ENCODE data around the gene PRKCE. TPM values are rescaled to one million over a fixed set of nuclear protein-coding genes. Genes with fewer than 3 reads are reported as not detected.

The PRKCE gene
- total and polyA plus RNA-seq, 11 donors, result 4.1 to 22.3 (median 16.2) TPM

DNA sequence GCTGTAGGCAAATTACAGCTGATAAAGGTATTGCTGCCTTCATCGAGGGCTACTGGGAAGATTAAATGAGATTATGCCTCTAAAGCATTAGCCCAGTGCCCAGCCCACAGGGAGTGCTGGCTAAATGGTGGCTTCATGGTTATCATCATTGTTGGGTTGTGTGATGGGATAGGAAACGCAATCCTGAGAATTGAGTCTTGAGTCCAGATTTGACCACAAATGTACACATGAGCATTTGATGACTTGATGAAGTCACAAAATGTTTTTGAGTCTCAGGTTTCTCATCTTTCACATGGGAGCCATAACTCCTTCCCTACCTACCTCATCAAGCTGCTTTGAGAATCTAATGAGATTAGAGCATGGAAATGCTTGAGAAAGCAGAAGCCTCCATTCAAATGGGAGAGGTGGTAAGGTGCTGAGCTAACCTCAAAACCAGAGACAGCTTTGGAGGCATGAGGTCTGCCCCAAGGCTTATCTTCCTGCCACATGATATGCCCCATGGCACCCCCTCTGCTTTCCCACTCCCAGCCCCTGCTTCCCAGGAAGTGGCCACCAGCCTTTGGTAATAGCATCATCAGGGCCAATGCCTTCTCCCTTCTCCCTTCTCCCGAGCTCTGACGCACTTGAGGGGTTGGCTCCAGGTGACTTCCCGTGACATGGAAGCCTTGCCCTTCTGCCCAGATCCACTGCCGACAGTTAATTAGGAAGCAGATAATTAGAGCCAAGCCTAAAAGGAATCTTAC lies 496.3 kb downstream of the PRKCE start:
- Histone ChIP-seq H3K4me1 (peaks cover 0 to 35% (median 11%) of the 10 kb centered on the region in 12 donors), H3K27ac (no peak overlapping the region), H3K27me3 (no peaks in the 10 kb centered on the region), H3K36me3 (peaks cover 0 to 15% (median 2%) of the 10 kb centered on the region in 9 donors), H3K4me3 (no peak overlapping the region), H3K9me3 (no peaks in the 10 kb centered on the region)
- intact Hi-C loops (cut with DNase I), result no loop called here
- ATAC-seq (no peak), DNase-seq (no peak)
- TF ChIP-seq POLR2A (IDR thresholded peaks at IDR 0.05), result no peak
- TF ChIP-seq, protein P1, sequence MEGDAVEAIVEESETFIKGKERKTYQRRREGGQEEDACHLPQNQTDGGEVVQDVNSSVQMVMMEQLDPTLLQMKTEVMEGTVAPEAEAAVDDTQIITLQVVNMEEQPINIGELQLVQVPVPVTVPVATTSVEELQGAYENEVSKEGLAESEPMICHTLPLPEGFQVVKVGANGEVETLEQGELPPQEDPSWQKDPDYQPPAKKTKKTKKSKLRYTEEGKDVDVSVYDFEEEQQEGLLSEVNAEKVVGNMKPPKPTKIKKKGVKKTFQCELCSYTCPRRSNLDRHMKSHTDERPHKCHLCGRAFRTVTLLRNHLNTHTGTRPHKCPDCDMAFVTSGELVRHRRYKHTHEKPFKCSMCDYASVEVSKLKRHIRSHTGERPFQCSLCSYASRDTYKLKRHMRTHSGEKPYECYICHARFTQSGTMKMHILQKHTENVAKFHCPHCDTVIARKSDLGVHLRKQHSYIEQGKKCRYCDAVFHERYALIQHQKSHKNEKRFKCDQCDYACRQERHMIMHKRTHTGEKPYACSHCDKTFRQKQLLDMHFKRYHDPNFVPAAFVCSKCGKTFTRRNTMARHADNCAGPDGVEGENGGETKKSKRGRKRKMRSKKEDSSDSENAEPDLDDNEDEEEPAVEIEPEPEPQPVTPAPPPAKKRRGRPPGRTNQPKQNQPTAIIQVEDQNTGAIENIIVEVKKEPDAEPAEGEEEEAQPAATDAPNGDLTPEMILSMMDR (IDR thresholded peaks at IDR 0.05), result no peak
- 93 to 100% (median 98%) methylated on average over 6 of the region's 6 CpGs for WGBS, 4 donors

DNA sequence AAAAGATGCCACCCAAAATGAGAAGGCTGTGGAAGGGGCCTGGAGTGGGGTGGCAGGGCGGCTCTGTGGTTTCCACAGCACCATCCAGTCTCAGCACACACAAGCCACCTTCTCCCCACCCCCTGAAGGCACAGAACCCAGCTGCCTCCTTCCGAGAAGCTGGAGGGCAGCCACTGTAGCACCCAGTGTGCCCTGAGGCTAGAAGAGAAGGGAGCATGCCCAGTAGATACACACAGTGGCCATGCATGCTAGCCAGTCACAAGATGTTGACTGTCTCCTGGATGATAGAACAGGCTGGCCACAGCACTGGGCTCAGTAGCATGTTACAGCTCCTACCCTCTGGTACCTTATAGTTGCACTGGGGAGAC lies 496.9 kb downstream of the PRKCE start:
- 98 to 100% (median 99%) methylated on average over 1 to 2 of the region's 2 CpGs for WGBS, 4 donors
- Histone ChIP-seq H3K4me3 (no peak overlapping the region), H3K4me1 (peaks cover 0 to 31% (median 8%) of the 10 kb centered on the region in 12 donors), H3K9me3 (no peaks in the 10 kb centered on the region), H3K27ac (no peak overlapping the region), H3K27me3 (no peaks in the 10 kb centered on the region), H3K36me3 (peaks cover 0 to 17% (median 2%) of the 10 kb centered on the region in 9 donors)
- TF ChIP-seq POLR2A (IDR thresholded peaks at IDR 0.05), result no peak
- TF ChIP-seq, protein P1 (IDR thresholded peaks at IDR 0.05), result no peak
- intact Hi-C loops (cut with DNase I), result no loop called here
- ATAC-seq, result no peak
- DNase-seq, result no peak

DNA sequence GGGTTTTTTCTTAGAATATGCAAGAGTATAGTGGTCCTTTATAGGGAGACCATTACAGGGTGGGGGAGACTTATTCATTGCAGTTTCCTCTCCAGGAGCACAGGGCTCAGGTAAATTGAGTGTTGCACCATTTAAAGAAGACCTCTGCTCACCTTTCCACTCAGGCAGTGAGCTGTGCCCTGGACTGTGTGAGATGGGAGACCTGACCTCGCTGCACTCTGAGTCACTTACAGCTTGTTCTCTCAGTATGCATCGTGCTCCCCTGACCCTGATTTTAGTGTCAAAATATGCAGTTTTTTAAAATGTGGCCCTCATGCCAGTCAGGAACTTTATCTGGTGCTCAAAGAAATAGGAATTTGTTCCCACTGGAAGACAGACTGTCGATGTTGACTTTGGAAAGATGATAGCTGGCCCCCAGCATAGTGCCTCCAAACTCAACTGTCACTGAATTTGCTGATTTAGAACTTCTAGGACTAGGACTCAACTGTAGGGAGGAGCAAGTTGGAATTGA lies 499.0 kb downstream of the PRKCE start:
- DNase-seq, result no peak
- peaks cover 0 to 13% (median 2%) of the 10 kb centered on the region in 9 donors for H3K36me3 ChIP-seq
- H3K4me3 ChIP-seq, result no peak overlapping the region
- TF ChIP-seq, protein P1 (IDR thresholded peaks at IDR 0.05), result no peak
- no peak for TF ChIP-seq POLR2A (IDR thresholded peaks at IDR 0.05)
- H3K9me3 ChIP-seq, result no peaks in the 10 kb centered on the region
- WGBS, 4 donors, result 81 to 88% (median 83%) methylated on average over 3 of the region's 3 CpGs
- H3K27me3 ChIP-seq, result no peaks in the 10 kb centered on the region
- intact Hi-C loops (cut with DNase I), result no loop called here
- peak overlapping the region in 5 of 12 donors; percentile 19 to 46 (median 39) for H3K27ac ChIP-seq
- H3K4me1 ChIP-seq, result peaks cover 0 to 23% (median 7%) of the 10 kb centered on the region in 12 donors
- ATAC-seq, result no peak

DNA sequence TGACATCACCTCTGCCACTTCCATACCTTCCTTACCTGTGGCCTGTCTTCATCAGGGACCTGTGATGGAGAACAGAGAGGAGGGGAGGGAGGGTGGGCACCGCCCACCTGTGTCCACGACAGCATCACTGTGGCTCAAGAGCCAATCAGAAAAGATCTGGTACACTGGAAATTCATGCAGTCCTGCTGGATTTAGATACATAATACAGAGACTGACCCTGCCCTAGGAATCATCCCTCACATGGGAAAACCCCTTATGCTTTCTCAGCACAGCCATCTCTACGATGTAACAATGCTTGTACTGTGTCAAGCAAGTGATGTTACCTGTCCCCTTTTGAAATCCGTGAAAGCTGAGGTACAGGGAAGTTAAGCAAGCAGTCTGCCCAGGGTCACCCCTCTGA lies 500.1 kb downstream of the PRKCE start:
- peaks cover 0 to 13% (median 3%) of the 10 kb centered on the region in 9 donors for H3K36me3 ChIP-seq
- 67 to 81% (median 76%) methylated on average over 4 of the region's 4 CpGs for WGBS, 4 donors
- intact Hi-C loops (cut with DNase I), result no loop called here
- no peaks in the 10 kb centered on the region for H3K27me3 ChIP-seq
- no peaks in the 10 kb centered on the region for H3K9me3 ChIP-seq
- H3K4me1 ChIP-seq, result peaks cover 0 to 17% (median 4%) of the 10 kb centered on the region in 12 donors
- peak overlapping the region in 1 of 12 donors; percentile 33 for H3K27ac ChIP-seq
- DNase-seq (no peak), ATAC-seq (no peak)
- H3K4me3 ChIP-seq, result no peak overlapping the region
- no peak for TF ChIP-seq POLR2A (IDR thresholded peaks at IDR 0.05)
- TF ChIP-seq, protein P1 (IDR thresholded peaks at IDR 0.05), result no peak
